SHP77 treated with DMSO at 0.1 percent for 48 hours (cell line): ENCODE data around the gene SPEM1.
"Not testable (repeated sequence)": the region's sequence is repeated elsewhere in the genome, so short reads cannot be mapped to it uniquely, and the experiment has no call there.

ENCODE experiments used
- DNase-seq: peaks from one replicate; lab custom pipeline; 2025; lab: John Stamatoyannopoulos, UW

The SPEM1 gene

DNA sequence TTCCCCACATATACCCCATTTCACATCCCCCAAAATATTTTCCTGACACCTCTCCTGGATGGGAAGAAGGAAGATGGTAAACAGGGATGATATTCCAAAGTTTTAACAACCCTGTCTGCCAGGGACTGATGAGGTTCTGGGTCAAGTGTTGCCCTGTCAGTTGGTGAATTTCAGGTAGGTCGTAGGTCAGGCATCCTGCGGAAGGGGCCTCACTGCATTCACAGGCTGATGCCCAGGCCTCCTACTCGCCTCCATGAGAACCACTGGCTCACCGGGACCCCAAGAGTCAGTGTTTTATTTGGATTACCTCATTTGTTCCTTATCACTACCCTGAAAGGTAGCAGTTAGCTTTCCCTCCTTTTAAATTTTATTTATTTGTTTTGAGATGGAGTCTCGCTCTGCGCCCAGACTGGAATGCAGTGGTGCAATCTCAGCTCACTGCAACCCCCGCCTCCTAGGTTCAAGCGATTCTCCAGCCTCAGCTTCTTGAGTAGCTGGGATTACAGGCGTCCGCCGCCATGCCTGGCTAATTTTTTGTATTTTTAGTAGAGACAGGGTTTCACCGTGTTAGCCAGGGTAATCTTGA, 48.8 kb downstream of the SPEM1 start:
- DNase-seq, result no peak

DNA sequence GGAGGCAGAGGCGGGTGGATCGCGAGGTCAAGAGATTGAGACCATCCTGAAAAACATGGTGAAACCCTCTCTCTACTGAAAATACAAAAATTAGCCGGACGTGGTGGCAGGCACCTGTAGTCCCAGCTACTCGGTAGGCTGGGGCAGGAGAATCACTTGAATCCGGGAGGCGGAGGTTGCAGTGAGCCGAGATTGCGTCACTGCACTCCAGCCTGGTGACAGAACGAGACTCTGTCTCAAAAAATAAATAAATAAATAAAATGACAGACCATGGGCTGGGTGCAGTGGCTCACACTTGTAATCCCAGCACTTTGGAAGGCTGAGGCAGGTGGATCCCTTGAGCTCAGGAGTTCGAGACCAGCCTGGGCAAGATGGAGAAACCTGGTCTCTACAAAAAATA, 49.7 kb downstream of the SPEM1 start:
- DNase-seq, result not testable (repeated sequence)

DNA sequence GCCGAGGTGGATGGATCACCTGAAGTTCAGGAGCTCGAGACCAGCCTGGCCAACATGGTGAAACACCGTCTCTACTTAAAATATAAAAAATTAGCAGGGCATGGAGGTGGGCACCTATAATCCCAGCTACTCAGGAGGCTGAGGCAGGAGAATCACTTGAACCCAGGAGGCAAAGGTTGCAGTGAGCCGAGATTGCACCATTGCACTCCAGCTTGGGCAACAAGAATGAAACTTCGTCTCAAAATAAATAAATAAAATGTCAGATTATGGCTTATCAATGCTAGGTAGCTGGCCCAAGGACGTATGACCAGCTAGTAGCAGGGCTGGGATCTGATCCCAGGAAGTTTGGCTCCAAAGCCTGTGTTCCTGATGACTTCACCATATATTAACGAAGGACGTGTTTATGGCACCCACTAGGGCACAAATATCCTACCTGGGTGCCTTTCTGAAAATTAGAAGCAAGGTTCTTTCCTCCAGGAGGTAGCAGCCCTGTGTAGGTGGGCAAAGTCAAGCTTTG, 50.4 kb downstream of the SPEM1 start:
- DNase-seq, result not testable (repeated sequence)
